Measurements from ENCODE around the gene GFY.

The GFY gene

DNA sequence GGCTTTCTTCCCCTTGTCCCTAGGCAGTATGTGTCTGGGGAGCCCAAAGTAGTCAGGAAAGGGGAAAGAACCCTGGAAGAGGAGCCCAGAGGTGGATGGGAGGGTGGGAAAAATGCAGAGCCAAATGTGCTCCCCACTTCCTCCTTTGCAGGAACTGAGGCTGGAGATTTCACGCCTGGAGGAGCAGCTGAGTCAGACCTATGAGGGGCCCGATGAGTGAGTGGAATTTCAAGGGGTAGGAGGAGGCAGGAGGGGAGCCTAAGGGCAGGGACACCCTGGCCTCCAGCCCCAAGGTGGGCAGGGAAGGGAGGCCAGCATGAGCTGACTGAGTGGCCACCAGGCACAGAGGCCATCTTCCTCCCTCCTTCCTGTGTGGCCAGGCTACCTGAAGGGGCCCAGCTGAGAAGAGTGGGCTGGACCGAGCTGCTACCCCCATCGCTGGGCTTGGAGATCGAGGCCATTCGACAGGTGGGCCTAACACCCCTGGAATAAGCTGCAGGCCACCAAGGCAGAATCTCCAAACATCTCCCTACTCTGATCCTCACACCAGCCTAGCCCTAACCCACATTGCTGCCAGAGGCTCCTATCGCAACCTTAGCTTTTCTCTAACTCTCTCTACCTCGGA lies 16.3 kb upstream of the GFY start:
- no peak for DNase-seq (ENCODE audit: low read depth)

DNA sequence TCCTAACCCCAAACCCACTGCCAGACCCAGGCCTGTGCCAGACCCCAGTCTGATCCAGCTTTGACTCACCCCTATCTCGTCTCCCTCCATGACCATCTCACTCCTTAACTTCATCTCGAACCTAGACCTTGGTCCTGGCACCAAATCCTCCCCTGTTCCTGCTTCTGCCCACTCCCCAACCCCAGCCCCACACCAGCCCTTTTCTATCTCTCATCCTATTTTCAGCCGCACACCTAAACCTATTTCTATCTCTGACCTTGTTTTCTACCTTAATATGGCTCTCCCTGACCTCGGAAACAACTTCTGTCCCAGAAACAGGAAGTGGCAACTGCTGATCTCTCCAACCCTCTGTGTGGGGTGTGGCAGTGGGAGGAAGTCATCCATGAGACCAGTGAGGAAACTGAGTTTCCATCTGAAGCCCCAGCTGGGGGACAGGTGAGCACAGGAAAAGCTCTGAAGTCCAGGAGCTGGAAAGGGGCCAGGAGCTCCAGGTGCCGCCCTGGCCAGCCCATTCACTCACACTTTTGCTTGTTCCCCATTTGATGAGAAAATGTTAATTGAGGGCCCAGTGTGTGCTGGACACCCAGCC lies 15.7 kb upstream of the GFY start:
- DNase-seq (ENCODE audit: low read depth): no peak

DNA sequence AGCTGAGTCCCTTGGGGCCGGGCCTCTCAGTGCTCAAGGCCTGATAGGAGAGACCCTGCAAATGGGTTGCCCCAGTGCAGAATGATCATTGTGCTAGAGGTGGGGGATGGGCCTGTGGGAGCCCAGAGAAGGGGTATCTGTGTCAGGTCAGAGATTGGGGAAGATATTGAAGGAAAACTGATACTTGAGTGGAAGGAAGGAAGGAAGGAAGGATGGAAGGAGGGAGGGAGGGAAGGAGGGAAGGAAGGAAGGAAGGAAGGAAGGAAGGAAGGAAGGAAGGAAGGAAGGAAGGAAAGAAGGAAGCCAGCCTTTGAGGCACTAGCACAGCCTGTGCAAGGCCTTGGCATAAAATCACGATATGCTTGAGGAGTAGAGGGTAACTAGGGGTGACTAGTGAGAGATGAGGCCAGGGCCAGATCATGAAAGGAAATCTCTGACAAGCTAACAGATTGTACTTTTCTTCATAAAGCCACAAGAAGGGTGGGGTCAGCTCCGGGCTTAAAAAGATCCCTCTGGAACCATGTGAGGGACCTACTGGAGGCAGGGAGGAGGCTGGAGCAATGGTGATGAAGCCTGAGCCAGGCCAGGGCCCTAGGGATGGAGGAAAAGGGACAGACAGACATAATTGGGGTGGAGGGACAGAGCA lies 13.4 kb upstream of the GFY start:
- no peak for DNase-seq (ENCODE audit: low read depth)

GRCh38 chr19:49413348-49413747 lies 11.8 kb upstream of the GFY start:
- DNase-seq (ENCODE audit: low read depth): no peak

GRCh38 chr19:49414256-49414655 lies 10.9 kb upstream of the GFY start:
- DNase-seq (ENCODE audit: low read depth): no peak

- no peak for DNase-seq (ENCODE audit: low read depth)
Measured at GRCh38 chr19:49415102-49415809, 9.9 kb upstream of the GFY start.

DNA sequence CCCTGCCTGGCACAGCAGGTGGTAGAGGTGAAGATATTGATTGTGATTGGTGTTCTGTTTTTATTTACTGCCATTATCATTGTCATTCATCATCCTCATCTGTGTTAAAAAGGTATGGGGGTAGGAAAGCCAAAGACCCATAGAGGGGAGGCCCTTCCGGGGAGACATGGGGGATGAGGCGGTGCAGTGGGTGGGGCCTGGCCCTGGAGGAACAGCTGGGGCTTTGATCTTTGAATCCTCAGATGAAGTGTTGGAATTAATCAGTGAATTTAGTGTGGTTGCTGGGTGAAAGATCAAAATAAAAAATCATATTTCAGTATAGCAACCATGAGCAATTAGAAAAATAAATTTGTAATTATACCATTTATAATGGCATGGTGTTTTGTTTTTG lies 9.4 kb upstream of the GFY start:
- no peak for DNase-seq (ENCODE audit: low read depth)

DNA sequence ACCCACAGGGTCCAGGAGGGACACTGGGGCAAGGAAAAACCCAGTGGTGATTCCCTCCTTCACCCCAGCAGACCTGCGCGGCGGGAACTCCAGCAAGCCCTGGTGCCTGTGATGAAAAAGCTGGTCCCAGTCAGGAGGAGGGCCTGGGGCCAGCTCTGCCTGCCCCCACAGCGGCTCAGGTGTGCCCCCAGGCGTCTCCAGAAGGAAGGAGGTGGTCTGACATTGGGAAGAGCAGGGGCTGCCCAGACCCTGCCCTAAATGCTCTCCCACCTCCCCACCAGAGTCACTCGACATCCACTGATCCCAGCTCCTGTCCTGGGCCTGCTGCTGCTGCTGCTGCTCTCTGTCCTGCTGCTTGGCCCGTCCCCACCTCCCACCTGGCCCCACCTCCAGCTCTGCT lies 8.1 kb upstream of the GFY start:
- no peak for DNase-seq (ENCODE audit: low read depth)

DNA sequence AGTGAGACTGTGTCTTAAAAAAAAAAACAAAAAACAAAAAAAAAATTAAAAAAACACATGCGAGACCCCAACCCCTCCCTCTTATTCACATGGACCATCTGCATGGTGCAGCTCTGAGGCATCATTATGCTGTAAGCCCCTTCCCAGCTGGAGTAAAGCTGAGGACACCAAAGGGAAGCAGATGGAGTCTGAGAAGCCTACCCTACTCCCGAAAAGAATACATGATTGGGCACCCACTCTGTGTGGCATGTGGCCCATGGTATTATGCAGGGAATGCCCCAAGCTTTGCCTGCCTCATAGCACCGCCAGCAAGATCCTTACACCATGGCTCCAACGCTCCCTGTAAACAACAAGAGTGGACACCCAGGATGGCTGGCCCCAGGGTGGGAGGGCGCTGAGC lies 6.7 kb upstream of the GFY start:
- no peak for DNase-seq (ENCODE audit: low read depth)

- DNase-seq (ENCODE audit: low read depth): no peak
Measured at GRCh38 chr19:49419173-49419572, 6.0 kb upstream of the GFY start.

DNA sequence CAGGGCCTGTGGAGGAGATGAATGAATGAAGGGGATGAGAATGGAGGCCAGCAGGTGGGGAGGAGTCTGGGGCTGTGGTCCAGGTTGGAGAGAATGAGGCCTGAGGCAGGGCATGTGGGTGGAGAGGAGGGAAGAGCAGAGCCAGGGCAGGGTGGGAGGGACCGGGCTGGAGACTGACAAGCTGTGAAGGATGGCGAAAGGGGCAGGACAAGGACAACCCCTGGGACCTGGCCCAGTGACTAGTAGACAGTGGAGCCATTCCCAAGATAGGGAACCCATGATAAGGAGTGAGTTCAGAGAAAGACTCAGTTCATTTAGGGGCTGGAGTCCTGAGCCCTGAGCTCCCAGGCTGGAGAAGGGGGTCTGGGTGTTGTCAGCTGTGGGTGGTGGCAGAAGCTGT lies 5.0 kb upstream of the GFY start:
- no peak for DNase-seq (ENCODE audit: low read depth)

DNA sequence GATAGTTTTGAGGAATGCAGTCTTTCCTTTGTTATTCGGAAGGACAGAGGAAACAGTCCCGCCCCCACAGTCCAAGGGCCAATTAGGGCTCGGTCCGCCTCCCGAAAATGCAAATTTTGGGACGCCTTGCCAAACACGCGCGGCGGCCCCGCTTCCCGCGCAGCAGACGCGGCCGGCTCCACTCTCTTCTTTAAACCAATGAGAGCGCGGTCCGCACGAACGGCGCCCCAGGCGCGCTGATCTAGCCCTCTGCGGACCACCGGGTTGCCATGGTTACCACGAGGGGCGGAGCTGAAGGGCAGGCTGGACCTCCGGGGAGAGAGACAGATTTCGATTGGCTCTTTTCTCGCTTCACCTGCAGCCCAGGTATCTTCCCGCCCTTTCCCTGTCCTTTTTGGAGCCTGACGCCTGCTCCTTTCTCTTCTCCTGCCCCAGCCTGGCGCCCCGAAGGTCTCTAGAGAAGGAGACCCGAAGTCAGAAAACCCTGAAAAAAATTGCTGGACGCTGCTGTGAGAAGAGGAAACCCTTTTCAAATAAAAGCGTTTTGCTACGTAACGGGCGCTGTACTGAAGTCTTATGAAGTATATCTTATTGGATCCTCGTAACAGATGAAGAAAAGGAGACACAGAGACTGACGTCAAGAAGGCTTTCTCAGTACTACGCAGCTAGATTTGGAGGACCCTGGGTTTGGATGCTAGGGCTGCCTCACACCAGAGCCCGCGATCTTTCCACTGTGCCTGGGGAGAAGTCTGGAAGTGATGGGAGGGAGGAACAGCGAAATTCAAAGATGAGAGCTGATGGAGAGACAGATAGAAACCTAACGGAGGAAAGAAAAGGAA lies 3.9 kb upstream of the GFY start:
- peak; percentile 54 for DNase-seq (ENCODE audit: low read depth)

GRCh38 chr19:49421878-49422202 lies 3.3 kb upstream of the GFY start:
- DNase-seq (ENCODE audit: low read depth): no peak

DNA sequence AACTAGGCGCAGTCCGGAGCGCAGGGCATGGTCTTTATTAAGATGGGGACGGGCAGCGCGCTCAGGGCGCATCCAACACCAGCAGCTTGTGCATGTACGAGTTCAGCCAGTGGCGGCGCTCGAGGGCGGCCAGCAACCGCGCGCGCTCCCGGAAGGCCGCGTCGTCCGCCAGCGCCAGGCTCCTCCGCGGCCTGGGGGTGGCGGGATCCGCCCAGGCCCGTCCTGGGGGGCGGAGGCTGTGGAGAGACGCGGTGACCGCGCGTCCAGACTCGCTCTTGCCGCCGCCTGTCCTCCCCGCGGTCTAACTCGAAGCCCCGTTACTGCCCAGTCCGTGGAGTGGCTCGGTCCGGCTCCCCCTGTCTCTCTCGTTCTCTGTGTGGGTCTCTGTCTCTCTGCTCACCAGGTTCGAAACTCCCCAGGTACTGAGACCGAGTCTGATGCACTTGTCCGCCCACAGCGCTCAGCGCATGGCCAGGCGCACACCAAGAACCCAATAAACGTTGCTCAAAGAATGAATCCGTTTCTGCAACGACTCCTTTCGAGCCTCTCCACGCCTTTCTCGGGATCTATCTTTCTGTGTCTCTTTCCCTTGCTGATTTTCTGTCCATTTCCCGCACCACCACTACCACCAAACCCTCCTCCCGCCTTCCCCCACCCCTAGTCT lies 2.6 kb upstream of the GFY start:
- DNase-seq (ENCODE audit: low read depth): peak; percentile 55

DNA sequence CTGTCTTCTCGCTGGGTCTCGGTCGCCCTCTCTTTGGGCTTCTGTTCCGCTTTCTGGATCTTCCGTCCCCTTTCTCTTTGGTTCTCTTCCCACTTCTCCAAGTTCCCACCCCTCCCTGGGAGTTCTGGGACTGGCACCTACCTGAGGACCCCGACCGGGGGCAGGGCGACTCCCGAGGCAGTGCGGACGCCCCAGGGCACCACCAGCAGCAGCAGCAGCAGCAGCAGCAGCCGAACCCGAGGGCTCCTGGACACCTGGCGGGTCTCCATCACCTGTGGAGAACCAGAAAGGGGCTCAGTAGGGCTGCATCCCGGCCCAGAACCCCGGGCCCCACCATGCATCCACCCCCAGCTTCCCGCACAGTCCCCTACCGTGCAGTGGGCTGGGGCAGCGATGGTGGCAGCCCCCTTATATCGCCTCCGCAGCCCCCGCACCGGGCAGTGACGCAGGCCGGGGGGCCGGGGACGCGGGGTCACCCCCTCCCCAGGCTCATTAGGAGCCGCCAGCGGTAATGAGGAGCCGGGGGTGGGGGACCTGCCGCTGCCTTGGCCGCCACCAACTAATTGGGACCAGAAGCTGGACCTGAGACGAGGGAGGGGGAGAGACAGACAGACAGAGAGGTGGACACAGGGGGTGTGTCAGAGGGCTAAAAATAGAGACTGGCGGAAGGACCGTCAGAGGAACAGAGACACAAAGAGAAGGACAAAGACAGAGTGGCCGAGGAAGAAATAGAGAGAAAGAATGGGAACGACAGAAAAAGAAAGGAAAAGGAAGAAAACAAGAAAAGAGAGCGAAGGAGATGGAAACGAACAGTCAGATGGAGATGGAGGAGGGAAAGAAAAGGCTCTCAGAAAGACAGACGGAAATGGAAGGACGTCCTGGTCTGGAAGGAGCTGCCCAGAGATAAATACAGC lies 1.9 kb upstream of the GFY start, which contains the start of gene PTH2:
Gene PTH2 (minus strand): TSS at position 371 of the 914 bp plus-strand sequence. CDS start 102 bp downstream, at position 269.
- DNase-seq (ENCODE audit: low read depth): no peak

DNA sequence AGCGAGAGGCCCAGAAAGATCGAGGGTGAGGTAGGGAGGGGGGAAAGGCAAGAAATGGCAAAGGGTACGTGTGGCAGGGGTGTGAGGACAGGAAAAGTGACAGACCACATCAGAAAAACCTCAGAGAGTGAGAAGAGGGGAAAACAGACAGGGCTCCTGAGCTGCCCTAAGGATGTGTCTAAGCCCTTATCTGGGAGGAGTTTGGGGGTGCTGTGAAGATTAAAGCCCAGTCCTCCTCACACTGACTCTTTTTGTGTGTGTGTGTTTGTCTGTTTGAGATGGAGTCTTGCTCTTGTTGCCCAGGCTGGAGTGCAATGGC lies 1.2 kb upstream of the GFY start:
- DNase-seq (ENCODE audit: low read depth): no peak

DNA sequence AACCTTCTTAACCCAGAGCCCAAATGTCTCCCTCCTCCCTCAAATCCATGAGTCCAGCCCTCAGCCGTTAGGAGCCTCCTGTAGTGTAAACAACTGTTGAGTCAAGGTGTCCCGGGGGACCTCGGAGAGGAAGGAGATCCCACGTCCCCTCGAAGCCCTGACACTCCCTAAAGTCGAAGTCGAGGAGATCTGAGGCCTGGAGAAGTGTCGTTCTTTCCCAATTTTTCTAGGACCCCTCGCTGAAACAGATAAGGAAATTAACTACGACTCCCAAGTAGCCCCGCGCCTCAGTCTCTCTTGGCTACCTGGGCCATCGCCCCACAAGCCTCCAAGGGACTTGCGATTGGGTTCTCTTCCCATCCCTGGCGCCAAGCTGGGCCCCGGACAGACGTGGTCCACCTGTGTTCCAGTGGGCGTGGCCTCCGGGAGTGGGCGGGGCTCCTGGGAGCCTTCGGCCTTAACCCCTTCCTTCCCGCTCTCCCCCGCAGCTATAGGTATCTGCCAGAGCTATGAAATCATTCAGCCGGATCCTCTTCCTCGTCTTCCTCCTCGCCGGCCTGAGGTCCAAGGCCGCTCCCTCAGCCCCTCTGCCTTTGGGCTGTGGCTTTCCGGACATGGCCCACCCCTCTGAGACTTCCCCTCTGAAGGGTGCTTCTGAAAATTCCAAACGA lies 869 bp downstream of the GFY start:
- no peak for DNase-seq (ENCODE audit: low read depth)

GRCh38 chr19:49427339-49427738 lies 2.2 kb downstream of the GFY start:
- DNase-seq (ENCODE audit: low read depth): no peak

- DNase-seq (ENCODE audit: low read depth): no peak
Measured at GRCh38 chr19:49427855-49428546, 2.8 kb downstream of the GFY start.

Data from activated T-cell treated with anti-CD3 and anti-CD28 coated beads for 48 hours (primary cell).